Esophagus muscularis mucosa (tissue), 4 donors: ENCODE measurements around the gene TMEM134.

Experiments used
- EP300 ChIP-seq: sonication (generic); formaldehyde crosslinking; IDR thresholded peaks from one replicate; pipeline ENCODE4 v1.6.1; 2017; ENCODE audit warnings: antibody characterized with exemption
- POLR2AphosphoS5 ChIP-seq, 2 donors: sonication (generic); formaldehyde crosslinking; IDR thresholded peaks; one replicate each; pipeline ENCODE4 v1.6.1; 2017; ENCODE audit warnings: antibody characterized with exemption in 2 of 2
- TF ChIP-seq, protein P1 (sequence below), 3 experiments: fragments of 200-600 bp in 2 of 3; fragments of 450-650 bp in 1 of 3; sonication (generic) in 2 of 3; IDR thresholded peaks; one replicate each; pipeline ENCODE4 v1.5.1; 2017 to 2019; ENCODE audit warnings: antibody characterized with exemption in 3 of 3, mild to moderate bottlenecking in 2 of 3, moderate library complexity in 1 of 3

DNA sequence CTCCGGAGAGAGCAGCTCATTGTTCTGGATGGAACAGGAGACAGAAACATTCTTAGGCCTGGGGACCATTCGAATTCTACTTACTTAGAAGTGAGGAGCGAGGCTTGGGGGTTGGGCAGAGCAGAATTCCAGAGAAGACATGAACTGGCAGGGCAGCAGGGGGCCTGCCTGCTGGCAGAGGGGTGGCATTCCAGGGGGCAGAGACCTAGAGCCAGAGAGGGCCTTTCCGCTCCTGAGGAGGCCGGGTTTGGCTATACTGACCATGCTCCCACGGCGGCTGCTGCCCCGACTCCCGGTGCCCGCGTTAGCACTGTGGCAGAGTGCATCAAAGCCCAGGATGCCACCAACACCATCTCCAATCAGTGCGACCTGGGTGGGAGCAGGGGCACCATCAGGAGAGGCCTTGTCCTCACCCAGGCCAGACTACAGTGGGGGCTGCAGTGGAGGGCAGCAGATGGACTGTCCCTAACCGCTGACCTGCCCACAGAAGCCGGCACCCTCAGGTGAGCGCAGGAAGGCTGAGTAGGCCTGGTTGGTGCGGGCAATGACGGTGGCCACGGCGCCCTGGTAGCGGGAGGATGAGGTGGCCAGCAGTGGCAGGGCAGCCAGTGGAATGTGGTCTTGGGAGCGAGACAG is 28.7 kb upstream of the TMEM134 start:
- TF ChIP-seq, protein P1, sequence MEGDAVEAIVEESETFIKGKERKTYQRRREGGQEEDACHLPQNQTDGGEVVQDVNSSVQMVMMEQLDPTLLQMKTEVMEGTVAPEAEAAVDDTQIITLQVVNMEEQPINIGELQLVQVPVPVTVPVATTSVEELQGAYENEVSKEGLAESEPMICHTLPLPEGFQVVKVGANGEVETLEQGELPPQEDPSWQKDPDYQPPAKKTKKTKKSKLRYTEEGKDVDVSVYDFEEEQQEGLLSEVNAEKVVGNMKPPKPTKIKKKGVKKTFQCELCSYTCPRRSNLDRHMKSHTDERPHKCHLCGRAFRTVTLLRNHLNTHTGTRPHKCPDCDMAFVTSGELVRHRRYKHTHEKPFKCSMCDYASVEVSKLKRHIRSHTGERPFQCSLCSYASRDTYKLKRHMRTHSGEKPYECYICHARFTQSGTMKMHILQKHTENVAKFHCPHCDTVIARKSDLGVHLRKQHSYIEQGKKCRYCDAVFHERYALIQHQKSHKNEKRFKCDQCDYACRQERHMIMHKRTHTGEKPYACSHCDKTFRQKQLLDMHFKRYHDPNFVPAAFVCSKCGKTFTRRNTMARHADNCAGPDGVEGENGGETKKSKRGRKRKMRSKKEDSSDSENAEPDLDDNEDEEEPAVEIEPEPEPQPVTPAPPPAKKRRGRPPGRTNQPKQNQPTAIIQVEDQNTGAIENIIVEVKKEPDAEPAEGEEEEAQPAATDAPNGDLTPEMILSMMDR (IDR thresholded peaks at IDR 0.05) = no peak
- no peak for TF ChIP-seq POLR2AphosphoS5 (IDR thresholded peaks at IDR 0.05)
- TF ChIP-seq EP300 = no peak
